Heart left ventricle (tissue), 13 donors: ENCODE measurements around the gene ARHGAP8.

Experiments used
- CTCF ChIP-seq, 12 donors: fragments of 200-600 bp; sonication (generic) in 4 of 12; IDR thresholded peaks; one replicate each; pipeline versions ENCODE4 v1.5.0 to v1.8.0; 2018 to 2022; ENCODE audit warnings: antibody characterized with exemption in 12 of 12, mild to moderate bottlenecking in 5 of 12
- POLR2A ChIP-seq, 2 donors: fragments of 450-650 bp; IDR thresholded peaks; one replicate each; pipeline ENCODE4 v1.6.1; 2017; ENCODE audit warnings: antibody characterized with exemption in 2 of 2, mild to moderate bottlenecking in 2 of 2, moderate library complexity in 2 of 2
- donor health status: ischemic (EF 13 %, LVEDD 7.1; RV severe dilation, severe dysfunction).
- donor health status: DM: no; HTN: yes; CAD: no.
- donor health status: DM: no; HTN: no; CAD: no.
- donor health status: ischemic (EF 25% LVEDD 6.9; RV normal size, moderate dysfunction).
- donor health status: ischemic (EF 25% LVEDD 5.7; RV mildly dilated, moderate dysfunction).
- donor health status: ischemic (EF 35%, LVEDD 5.7; RV mildly dilated, moderate dysfunction).
- donor health status: nonischemic (EF 11% LVEDD 7.7; RV severe dilation, severe dysfunction).
- donor health status: DM: yes; HTN: yes; CAD: no.
- donor health status: PGD.
- donor health status: ischemic (EF 29% LVEDD 5.4; RV normal size, mild dysfunction).
- donor health status: nonischemic (EF 23%, LVEDD 6.1; RV moderate dilation, normal function).

GRCh38 chr22:44906248-44906936, 154.0 kb downstream of the ARHGAP8 start:
- no peak for TF ChIP-seq CTCF (IDR thresholded peaks at IDR 0.05)
- no peak for TF ChIP-seq POLR2A (IDR thresholded peaks at IDR 0.05)
